HG03460 (cell line): Measurements from ENCODE around the gene VPS33B.
"Not testable (repeated sequence)": the region's sequence is repeated elsewhere in the genome, so short reads cannot be mapped to it uniquely, and the experiment has no call there.

Source experiments
- ATAC-seq: cut with Tn5 transposase; IDR thresholded peaks from one replicate; pipeline ENCODE4 v1.9.1; 2021; ENCODE audit not compliant: unreplicated experiment

The VPS33B gene

GRCh38 chr15:91032919-91033803 is 10.8 kb upstream of the VPS33B start:
- no peak for ATAC-seq

GRCh38 chr15:91031796-91032195 is 9.4 kb upstream of the VPS33B start:
- no peak for ATAC-seq

GRCh38 chr15:91027677-91028076 is 5.3 kb upstream of the VPS33B start:
- ATAC-seq, result no peak

- no peak for ATAC-seq
These were observed 1.3 kb upstream of the VPS33B start for GRCh38 chr15:91023720-91024119.

GRCh38 chr15:91022832-91023129 is 387 bp upstream of the VPS33B start:
- no peak for ATAC-seq

GRCh38 chr15:91021516-91022074 is 799 bp downstream of the VPS33B start:
- ATAC-seq, result no peak

GRCh38 chr15:91018158-91018557 is 4.2 kb downstream of the VPS33B start:
- no peak for ATAC-seq

- no peak for ATAC-seq
These were observed 4.7 kb downstream of the VPS33B start for GRCh38 chr15:91017716-91018115.

- ATAC-seq, result not testable (repeated sequence)
These were observed 8.7 kb downstream of the VPS33B start for GRCh38 chr15:91013701-91014100.

GRCh38 chr15:91007266-91007665 is 15.1 kb downstream of the VPS33B start:
- no peak for ATAC-seq

- ATAC-seq, result no peak
These were observed 21.2 kb downstream of the VPS33B start for GRCh38 chr15:91001209-91001608.

- ATAC-seq, result no peak
These were observed 23.7 kb downstream of the VPS33B start for GRCh38 chr15:90998737-90999136.

- ATAC-seq, result peak; percentile 96
These were observed 27.7 kb downstream of the VPS33B start, which contains the start of gene PRC1 for GRCh38 chr15:90994417-90995311. Gene PRC1 (minus strand): TSS chr15:90994535. CDS start chr15:90994417, 118 bp downstream.

GRCh38 chr15:90994059-90994416 is 28.4 kb downstream of the VPS33B start:
- peak; percentile 16 for ATAC-seq

- ATAC-seq, result no peak
These were observed 30.7 kb downstream of the VPS33B start for GRCh38 chr15:90991587-90992285.

GRCh38 chr15:90990446-90990845 is 31.9 kb downstream of the VPS33B start:
- ATAC-seq, result no peak

GRCh38 chr15:90989040-90989768 is 33.2 kb downstream of the VPS33B start:
- ATAC-seq, result no peak

- ATAC-seq, result no peak
These were observed 34.1 kb downstream of the VPS33B start for GRCh38 chr15:90988296-90988695.

- no peak for ATAC-seq
These were observed 34.7 kb downstream of the VPS33B start for GRCh38 chr15:90987561-90988141.
